Activated naive CD8-positive, alpha-beta T cell treated with anti-CD3 and anti-CD28 coated beads, Interleukin-2, amount 50 U/mL, for 24 hours (primary cell): ENCODE measurements around the gene RCAN1.

Experiments
- ATAC-seq: fragments of 150-1000 bp; cut with Tn5 transposase; one replicate; pipeline ENCODE4 v1.10.0; 2021
- DNase-seq: peaks from one replicate; pipeline ENCODE4 v3.0.0; 2021
- H3K27ac Mint-ChIP-seq: one replicate; pipeline ENCODE4 v1.8.0; 2021; ENCODE audit warnings: mild to moderate bottlenecking, mixed read lengths
- H3K27me3 Mint-ChIP-seq: one replicate; pipeline ENCODE4 v1.8.0; 2021; ENCODE audit warnings: mixed read lengths
- H3K36me3 Mint-ChIP-seq: one replicate; pipeline ENCODE4 v1.8.0; 2021; ENCODE audit warnings: low read depth, mixed read lengths
- H3K4me1 Mint-ChIP-seq: one replicate; pipeline ENCODE4 v1.8.0; 2021; ENCODE audit warnings: mixed read lengths
- H3K4me3 Mint-ChIP-seq: one replicate; pipeline ENCODE4 v1.8.0; 2021; ENCODE audit warnings: mild to moderate bottlenecking, moderate library complexity, mixed read lengths
- H3K9me3 Mint-ChIP-seq: one replicate; pipeline ENCODE4 v1.8.0; 2021; ENCODE audit warnings: mixed read lengths

The RCAN1 gene

DNA sequence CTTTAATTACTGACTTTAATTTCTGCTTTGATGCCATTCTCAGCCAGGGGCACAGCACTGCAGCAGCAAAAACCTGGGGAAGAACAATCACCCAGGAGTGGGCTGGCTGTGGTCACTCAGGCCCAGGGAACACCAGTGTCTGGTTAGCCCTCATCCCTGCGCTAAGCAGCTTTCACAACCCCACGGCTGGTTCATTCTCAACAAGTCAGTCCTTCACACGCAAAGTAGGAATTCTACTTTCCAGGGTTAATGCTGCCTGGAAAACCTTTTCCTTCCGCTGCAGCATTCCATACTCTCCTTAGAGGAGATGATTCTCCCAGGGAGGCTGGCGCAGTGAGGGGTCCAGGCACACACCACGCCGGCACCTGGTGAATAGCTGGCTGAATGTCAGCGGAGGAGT, 78.6 kb downstream of the RCAN1 start:
- H3K4me3 Mint-ChIP-seq = no peak overlapping the region
- no peak for DNase-seq
- H3K27ac Mint-ChIP-seq = peak overlapping the region; percentile 73
- H3K4me1 Mint-ChIP-seq = peaks cover 40% of the 10 kb centered on the region
- no peak for ATAC-seq
- no peaks in the 10 kb centered on the region for H3K9me3 Mint-ChIP-seq
- no peaks in the 10 kb centered on the region for H3K27me3 Mint-ChIP-seq
- H3K36me3 Mint-ChIP-seq = peaks cover 2% of the 10 kb centered on the region

DNA sequence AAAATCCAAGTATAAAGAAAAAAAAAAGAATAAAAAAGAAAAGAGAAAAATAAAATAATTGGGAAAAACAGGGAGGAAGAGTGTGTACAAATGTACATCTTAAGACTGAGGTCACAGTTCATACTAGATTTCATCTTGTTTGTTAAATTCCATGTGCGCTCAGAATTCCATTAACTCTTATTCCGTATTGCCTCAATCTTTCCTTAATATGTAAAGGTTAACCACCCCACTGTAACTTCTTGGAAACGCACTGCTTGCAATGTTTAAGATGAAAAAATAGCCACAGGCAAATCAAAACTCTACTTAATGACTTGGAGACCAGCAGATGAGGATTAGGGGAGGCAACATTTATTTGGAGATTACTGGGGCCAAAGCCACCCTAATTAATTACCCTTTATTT, 79.0 kb downstream of the RCAN1 start:
- H3K4me3 Mint-ChIP-seq = no peak overlapping the region
- ATAC-seq (no peak), DNase-seq (no peak)
- H3K36me3 Mint-ChIP-seq = peaks cover 6% of the 10 kb centered on the region
- peak overlapping the region; percentile 73 for H3K27ac Mint-ChIP-seq
- H3K4me1 Mint-ChIP-seq = peaks cover 40% of the 10 kb centered on the region
- H3K9me3 Mint-ChIP-seq = peaks cover 2% of the 10 kb centered on the region
- H3K27me3 Mint-ChIP-seq = no peaks in the 10 kb centered on the region

DNA sequence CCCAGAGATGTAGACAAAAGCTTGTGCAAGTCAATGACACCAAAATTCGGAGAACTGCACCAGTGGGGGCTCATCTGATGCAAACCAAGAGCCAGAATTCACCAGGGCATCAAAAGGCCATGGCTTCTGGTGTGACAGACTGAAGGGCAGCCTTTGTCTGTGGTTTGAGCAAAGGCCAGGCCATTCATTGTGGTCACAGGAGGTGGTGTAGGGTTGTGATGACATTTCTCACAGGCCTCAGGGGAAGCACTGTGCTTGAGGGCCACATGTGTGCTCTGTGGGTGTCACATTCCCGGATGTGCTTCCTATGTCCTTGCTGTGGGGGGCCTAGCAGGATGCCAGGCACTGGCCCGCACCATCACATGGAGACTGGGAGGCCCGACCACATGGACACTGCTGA, 80.4 kb downstream of the RCAN1 start:
- ATAC-seq (peak; percentile 83), DNase-seq (peak; percentile 49)
- Mint-ChIP-seq H3K36me3 (peaks cover 10% of the 10 kb centered on the region), H3K27ac (peak overlapping the region; percentile 83), H3K27me3 (no peaks in the 10 kb centered on the region), H3K4me3 (peak overlapping the region; percentile 24), H3K4me1 (peaks cover 44% of the 10 kb centered on the region), H3K9me3 (peaks cover 3% of the 10 kb centered on the region)

DNA sequence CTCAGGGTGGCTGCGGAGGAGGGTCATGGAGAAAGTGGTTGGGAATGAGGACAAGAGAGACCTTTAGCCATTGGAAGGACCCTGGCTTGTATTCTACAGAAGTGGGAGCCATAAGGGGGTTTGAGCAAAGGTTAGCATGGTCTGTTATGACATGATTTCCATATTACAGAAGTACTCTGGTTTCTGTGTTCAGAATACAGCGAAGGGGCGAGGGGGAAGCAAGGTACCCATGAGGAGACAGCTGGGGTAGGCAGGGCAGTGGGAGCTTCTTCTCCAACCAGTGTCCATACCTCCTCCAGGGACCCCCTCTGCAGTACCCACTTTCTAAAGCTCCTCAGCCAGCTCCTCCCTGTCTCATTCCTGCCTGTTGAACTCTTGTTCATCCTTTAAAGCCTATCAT, 81.0 kb downstream of the RCAN1 start:
- H3K4me3 Mint-ChIP-seq = peak overlapping the region; percentile 24

DNA sequence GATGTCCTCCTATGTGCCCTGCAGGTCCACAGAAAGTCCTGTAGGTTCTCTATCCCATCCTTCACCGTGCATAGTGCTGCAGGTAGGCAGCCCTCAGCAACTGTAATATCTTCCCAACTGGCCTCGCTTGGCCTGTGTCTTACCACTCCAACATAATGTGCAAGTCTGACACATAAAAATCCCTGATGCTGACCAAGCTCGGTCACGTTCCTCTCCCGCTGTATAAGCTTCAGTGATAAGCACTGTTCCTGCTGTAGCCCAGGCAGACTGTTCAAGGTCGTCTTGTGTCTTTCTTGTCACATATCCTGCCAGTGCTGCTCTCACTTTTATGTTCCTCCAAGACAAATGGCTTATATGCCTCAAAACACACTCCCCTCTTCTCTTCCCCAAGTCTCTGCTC, 83.5 kb downstream of the RCAN1 start:
- H3K27ac Mint-ChIP-seq = no peak overlapping the region
- ATAC-seq = no peak

More for the DNA sequence above, 81.0 kb downstream of the RCAN1 start:
- Mint-ChIP-seq H3K27ac (peak overlapping the region; percentile 83), H3K4me1 (peaks cover 44% of the 10 kb centered on the region), H3K27me3 (no peaks in the 10 kb centered on the region), H3K36me3 (peaks cover 10% of the 10 kb centered on the region), H3K9me3 (peaks cover 3% of the 10 kb centered on the region)
- no peak for ATAC-seq
- DNase-seq = no peak

DNA sequence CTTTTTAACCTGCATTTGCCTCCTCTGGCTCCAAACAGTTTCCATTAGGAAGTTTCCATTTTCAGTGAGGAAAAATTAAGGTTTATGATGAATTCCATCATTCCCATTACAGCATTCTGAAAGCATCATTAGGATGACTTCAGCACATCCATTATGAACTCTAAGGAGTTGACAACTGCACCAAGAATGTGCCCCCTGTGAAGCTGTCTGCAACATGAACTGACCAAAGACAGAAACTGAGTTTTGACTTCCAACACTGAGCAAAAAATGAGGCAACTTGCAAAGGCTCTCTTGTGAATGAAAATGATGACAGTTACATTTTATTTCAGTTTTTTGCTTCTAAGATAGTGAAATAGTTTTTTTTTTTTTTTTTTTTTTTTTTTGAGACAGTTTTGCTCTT, 84.7 kb downstream of the RCAN1 start:
- Mint-ChIP-seq H3K4me3 (no peak overlapping the region), H3K27me3 (no peaks in the 10 kb centered on the region), H3K9me3 (peaks cover 8% of the 10 kb centered on the region), H3K27ac (no peak overlapping the region), H3K36me3 (peaks cover 14% of the 10 kb centered on the region), H3K4me1 (peaks cover 51% of the 10 kb centered on the region)
- ATAC-seq (no peak), DNase-seq (no peak)

More for the DNA sequence above, 83.5 kb downstream of the RCAN1 start:
- Mint-ChIP-seq H3K9me3 (peaks cover 8% of the 10 kb centered on the region), H3K4me1 (peaks cover 50% of the 10 kb centered on the region), H3K27me3 (no peaks in the 10 kb centered on the region), H3K36me3 (peaks cover 13% of the 10 kb centered on the region), H3K4me3 (no peak overlapping the region)
- no peak for DNase-seq

DNA sequence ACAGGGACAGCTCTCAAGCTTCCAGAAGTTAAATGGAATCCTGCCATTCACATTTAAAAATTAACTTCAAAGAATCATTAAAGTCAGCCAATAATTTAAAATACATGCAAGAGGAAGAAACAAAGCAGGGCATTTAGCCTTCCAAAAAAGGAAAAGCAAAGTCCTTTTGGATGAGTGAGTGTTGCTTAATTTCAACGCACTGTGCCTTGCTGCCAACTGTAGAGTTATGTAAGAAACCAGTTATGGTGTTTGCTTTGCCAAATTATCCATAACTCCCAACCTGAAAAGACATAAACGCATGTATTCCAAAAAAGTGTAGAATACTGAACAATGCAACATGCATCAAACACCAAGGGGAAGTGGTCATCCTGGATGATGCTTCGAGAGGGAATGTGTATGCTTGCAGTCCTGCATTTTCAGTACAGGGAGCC, 86.8 kb downstream of the RCAN1 start:
- ATAC-seq = no peak
- no peak overlapping the region for H3K4me3 Mint-ChIP-seq
- DNase-seq = no peak
- H3K4me1 Mint-ChIP-seq = peaks cover 47% of the 10 kb centered on the region
- H3K27ac Mint-ChIP-seq = peak overlapping the region; percentile 95
- peaks cover 18% of the 10 kb centered on the region for H3K36me3 Mint-ChIP-seq
- no peaks in the 10 kb centered on the region for H3K27me3 Mint-ChIP-seq
- peaks cover 8% of the 10 kb centered on the region for H3K9me3 Mint-ChIP-seq

DNA sequence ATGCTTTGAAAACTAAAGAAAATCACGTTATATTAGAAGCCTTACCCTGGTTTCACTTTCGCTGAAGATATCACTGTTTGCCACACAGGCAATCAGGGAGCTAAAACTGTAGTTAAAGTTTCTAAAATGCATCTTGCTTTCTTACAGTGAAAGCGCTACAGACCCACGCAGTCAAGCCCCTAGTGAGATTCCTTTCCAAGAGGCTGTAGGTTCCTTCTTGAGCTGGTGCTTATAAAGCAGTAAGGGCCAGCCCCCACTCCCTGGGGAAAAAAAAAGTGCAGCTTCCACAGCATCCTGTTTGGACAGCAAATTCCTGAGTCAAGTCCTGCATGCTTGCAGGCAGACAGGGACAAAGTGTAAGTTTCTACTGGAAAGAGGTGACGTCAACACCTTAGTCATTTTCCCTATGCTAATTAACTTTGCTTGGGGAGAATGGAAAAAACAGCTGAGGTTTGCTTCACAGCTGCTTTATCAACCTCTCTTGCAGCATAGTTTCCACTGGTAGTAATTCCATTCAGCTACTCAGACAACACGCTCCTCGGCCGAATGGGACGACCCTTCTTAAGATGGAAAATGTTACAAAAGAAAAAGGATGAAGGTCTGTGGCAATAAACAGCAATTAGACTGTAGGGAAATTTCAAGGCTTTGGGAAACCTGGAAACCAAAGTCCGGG, 88.2 kb downstream of the RCAN1 start:
- H3K36me3 Mint-ChIP-seq = peaks cover 23% of the 10 kb centered on the region
- H3K27ac Mint-ChIP-seq = peak overlapping the region; percentile 95
- H3K9me3 Mint-ChIP-seq = peaks cover 8% of the 10 kb centered on the region
- peaks cover 58% of the 10 kb centered on the region for H3K4me1 Mint-ChIP-seq
- no peaks in the 10 kb centered on the region for H3K27me3 Mint-ChIP-seq
- DNase-seq = peak; percentile 42
- peak; percentile 88 for ATAC-seq
- peak overlapping the region; percentile 81 for H3K4me3 Mint-ChIP-seq

DNA sequence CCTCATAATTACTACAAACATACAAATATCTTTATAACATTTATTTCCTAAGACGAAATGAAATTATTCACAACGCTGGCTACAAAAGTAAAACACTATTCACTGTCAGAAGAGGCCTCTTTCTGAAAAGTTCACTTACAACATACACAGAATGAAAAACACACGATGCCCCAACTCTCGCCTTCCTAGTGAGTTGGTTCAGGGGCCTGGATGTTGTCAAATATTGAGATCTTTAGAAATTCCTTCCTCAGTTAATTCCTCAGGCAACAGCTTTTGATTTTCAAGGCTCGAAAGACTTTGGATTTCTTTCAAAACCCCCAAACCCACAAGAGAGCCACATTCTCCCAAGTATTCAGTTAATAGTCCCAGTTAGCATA, 88.7 kb downstream of the RCAN1 start:
- H3K27ac Mint-ChIP-seq = peak overlapping the region; percentile 95

DNA sequence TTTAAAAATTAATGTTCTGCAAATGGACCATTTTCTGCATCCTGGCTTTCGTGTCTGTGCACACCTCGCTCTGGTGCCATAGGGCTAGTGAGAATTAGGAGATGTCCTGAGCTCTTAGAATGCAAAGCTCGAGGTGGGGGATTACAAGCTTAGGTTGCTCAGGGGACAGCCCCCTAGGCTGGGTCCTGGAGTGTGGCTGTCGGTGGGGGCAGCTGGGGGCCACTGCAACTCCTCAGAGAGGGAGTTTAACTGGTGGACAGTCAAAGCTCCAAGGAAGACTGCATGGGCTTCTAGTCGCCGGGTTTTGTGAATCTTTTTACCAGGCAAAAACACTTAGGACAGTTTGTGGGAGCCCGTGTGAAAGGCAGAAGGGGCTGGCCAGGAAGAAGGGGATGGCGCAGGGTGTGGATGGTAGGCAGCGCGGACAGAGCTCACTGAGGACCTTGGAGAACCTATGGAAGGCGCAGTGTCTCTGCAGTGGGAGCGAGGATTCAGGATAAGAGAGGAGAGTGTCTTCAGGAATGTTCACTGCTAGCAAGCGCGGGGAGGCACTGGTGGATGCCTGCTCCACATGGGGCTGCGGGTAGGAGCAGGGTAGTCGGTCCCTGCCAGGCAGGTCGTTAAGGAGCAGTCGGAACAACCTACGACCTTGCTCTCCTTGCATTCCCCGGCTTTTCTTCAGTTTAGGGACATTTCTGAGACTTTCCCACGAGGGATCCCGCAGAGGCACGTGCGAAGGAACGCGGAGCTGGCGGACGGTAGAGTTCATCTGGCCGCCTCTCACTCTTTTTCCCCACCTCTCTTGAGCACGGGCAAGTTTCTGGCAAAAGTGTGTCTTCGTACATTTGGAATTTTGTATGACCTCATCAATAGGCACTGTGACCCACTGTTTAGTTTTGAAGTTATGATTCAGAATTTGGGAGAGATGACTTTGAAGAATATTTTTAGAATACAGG, 90.0 kb downstream of the RCAN1 start:
- Mint-ChIP-seq H3K27me3 (no peaks in the 10 kb centered on the region), H3K4me1 (peaks cover 57% of the 10 kb centered on the region), H3K9me3 (peaks cover 4% of the 10 kb centered on the region), H3K4me3 (peak overlapping the region; percentile 81), H3K27ac (peak overlapping the region; percentile 88), H3K36me3 (peaks cover 27% of the 10 kb centered on the region)
- DNase-seq (no peak), ATAC-seq (no peak)

More for the DNA sequence above, 88.7 kb downstream of the RCAN1 start:
- peaks cover 58% of the 10 kb centered on the region for H3K4me1 Mint-ChIP-seq
- ATAC-seq (no peak), DNase-seq (no peak)
- H3K27me3 Mint-ChIP-seq = no peaks in the 10 kb centered on the region
- peaks cover 8% of the 10 kb centered on the region for H3K9me3 Mint-ChIP-seq
- peak overlapping the region; percentile 81 for H3K4me3 Mint-ChIP-seq
- H3K36me3 Mint-ChIP-seq = peaks cover 27% of the 10 kb centered on the region

DNA sequence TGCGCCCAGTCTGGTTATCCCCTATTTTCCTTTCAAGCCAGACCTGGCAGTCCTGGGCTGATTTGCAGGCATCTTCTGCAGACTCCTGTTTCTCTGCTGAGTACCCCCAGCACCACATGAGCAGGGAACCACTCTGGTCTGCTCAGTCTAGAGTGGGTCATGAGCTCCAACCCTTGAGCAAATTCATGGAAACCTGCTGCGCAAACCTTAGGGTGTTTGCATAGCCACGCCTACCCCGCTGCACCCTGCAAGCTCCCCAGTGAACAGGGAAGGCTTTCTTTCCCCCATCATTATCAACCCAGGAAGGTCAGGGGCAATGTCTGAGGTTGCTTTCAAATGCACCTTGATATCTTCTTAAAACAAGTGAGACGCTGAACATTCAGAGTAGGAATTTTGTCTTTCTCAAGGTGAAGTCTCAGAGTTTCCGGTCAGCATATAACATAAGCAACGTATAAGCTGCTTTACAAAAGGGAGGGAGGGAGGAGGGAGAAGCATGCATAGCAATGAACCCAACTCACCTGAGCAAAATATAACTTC, 91.8 kb downstream of the RCAN1 start:
- H3K4me1 Mint-ChIP-seq = peaks cover 53% of the 10 kb centered on the region
- DNase-seq = no peak
- no peak for ATAC-seq
- H3K27me3 Mint-ChIP-seq = no peaks in the 10 kb centered on the region
- H3K4me3 Mint-ChIP-seq = peak overlapping the region; percentile 13
- H3K36me3 Mint-ChIP-seq = peaks cover 25% of the 10 kb centered on the region
- H3K27ac Mint-ChIP-seq = no peak overlapping the region
- H3K9me3 Mint-ChIP-seq = peaks cover 4% of the 10 kb centered on the region

DNA sequence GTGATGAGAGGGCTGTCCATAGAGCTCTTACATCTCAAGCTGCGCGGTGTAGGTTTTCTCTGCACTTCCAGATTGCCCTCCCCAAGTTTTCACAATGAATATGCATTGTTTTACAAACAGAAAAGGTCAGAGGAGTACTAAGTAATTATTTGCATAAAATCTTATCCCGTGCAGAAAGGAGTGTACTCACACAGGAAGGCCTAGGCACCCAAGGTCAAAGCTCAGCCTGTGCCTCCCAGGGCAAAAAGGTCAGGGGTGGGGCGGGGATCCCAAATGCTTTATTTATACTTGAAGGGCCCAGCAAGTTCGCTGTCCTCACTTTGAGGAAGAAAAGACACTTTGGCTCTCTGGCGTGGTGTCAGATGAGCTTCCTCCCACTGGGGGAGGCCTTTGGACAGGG, 92.6 kb downstream of the RCAN1 start:
- Mint-ChIP-seq H3K36me3 (peaks cover 26% of the 10 kb centered on the region), H3K4me3 (no peak overlapping the region), H3K27me3 (no peaks in the 10 kb centered on the region), H3K27ac (peak overlapping the region; percentile 37), H3K4me1 (peaks cover 53% of the 10 kb centered on the region), H3K9me3 (no peaks in the 10 kb centered on the region)
- ATAC-seq = no peak
- no peak for DNase-seq

DNA sequence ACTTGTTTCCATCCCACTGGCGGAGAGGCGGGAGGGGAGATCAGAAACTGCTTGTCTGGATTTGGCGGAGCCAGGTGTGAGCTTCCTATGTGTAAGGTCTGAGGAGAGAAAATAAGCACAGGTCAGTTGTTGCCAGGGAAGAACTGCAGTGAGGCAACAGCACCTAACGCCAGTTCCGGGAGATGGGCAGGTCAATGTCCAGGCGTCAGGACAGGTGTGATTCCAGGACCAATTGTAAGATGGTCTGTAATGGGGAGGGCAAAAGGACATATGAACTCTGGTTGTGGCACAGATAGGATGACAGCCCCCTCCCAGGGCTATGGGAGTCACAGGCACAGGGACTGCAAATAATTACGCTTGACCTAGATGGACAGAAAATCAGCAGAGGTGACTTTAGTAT, 93.4 kb downstream of the RCAN1 start:
- H3K4me3 Mint-ChIP-seq = no peak overlapping the region
- DNase-seq (no peak), ATAC-seq (no peak)
- peaks cover 53% of the 10 kb centered on the region for H3K4me1 Mint-ChIP-seq
- H3K9me3 Mint-ChIP-seq = no peaks in the 10 kb centered on the region
- H3K27me3 Mint-ChIP-seq = no peaks in the 10 kb centered on the region
- no peak overlapping the region for H3K27ac Mint-ChIP-seq
- peaks cover 28% of the 10 kb centered on the region for H3K36me3 Mint-ChIP-seq

DNA sequence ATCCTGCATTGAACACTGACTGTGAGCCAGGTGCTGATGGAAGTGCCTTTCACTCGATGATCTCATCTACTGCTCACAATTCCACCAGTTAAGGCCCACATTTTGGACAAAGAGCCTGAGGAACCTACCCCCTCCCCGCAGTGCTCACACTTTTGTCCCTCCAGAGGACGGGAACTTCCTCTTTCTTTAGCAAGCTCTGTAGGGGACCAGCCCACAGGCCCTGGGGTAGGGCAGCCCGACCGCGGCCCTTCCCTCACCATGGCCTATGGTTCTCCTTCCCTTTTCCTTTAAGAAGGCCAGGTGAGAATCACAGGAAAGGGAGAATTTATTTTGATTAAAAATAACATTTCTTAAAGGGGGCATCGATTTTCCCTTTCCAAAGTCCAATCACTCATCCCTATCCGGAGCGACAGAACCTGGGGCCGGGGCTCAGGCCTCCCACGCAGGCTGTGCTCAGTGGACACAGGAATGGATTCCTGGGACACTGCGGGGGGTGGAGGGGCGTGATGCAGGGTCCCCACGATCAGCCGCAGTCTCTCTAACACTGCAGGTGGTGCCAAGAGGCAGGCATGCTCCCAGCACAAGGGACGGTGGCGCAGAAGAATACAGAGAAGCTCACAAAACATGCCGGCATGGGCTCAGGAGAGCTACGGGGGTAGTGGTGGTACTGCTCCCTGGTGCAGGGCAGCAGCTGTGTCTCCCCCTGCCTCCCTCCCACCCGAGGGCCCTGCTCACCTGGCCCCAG, 94.0 kb downstream of the RCAN1 start:
- no peaks in the 10 kb centered on the region for H3K9me3 Mint-ChIP-seq
- ATAC-seq (no peak), DNase-seq (no peak)
- H3K27ac Mint-ChIP-seq = no peak overlapping the region
- H3K36me3 Mint-ChIP-seq = peaks cover 28% of the 10 kb centered on the region
- no peak overlapping the region for H3K4me3 Mint-ChIP-seq
- H3K27me3 Mint-ChIP-seq = no peaks in the 10 kb centered on the region
- H3K4me1 Mint-ChIP-seq = peaks cover 49% of the 10 kb centered on the region
